GM12874 (cell line): ENCODE measurements around the gene ZNF197.

Source experiments
- CTCF ChIP-seq: IDR thresholded peaks from 2 replicates; pipeline ENCODE4 v1.5.1; 2011; ENCODE audit warnings: low read depth, mild to moderate bottlenecking, control low read depth, low read length, moderate library complexity; ENCODE audit not compliant: insufficient read depth

Gene ZNF197

GRCh38 chr3:44678480-44679116 lies 53.8 kb downstream of the ZNF197 start:
- TF ChIP-seq CTCF, result no peak

- TF ChIP-seq CTCF, result no peak
These were observed 56.2 kb downstream of the ZNF197 start for GRCh38 chr3:44680921-44681455.

GRCh38 chr3:44682182-44682896 lies 57.5 kb downstream of the ZNF197 start:
- no peak for TF ChIP-seq CTCF

GRCh38 chr3:44685128-44685800 lies 60.4 kb downstream of the ZNF197 start:
- TF ChIP-seq CTCF, result no peak

GRCh38 chr3:44687898-44688297 lies 63.1 kb downstream of the ZNF197 start:
- TF ChIP-seq CTCF, result no peak
